GM12873 (cell line): ENCODE results near the gene CTBP1.

Source experiments
- CTCF ChIP-seq: IDR thresholded peaks from 2 replicates; pipeline ENCODE4 v1.5.1; 2012; ENCODE audit warnings: low read depth, mild to moderate bottlenecking, moderate library complexity, low read length, control low read depth; ENCODE audit not compliant: insufficient read depth; ENCODE audit errors: missing control alignments

Gene CTBP1

GRCh38 chr4:1191621-1192020 lies 57.3 kb downstream of the CTBP1 start:
- no peak for TF ChIP-seq CTCF

DNA sequence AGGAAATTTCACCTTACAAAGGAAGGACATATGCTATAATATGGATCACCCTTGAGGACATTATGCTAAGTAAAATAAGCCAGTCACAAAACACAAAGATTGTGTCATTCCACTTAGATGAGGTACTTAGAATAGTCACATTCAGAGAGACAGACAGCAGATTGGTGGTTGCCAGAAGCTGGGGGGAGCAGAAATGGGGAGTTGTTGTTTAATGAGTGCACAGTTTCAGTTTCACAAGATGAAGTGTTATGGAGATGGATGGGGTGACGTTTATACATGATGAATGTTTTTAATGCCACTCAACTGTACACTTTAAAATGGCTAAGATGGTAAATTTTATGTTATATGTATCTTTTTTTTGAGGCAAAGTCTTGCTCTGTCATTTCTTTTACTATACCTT lies 61.7 kb downstream of the CTBP1 start:
- TF ChIP-seq CTCF: no peak

- no peak for TF ChIP-seq CTCF
Measured at GRCh38 chr4:1183985-1184773, 64.8 kb downstream of the CTBP1 start.

DNA sequence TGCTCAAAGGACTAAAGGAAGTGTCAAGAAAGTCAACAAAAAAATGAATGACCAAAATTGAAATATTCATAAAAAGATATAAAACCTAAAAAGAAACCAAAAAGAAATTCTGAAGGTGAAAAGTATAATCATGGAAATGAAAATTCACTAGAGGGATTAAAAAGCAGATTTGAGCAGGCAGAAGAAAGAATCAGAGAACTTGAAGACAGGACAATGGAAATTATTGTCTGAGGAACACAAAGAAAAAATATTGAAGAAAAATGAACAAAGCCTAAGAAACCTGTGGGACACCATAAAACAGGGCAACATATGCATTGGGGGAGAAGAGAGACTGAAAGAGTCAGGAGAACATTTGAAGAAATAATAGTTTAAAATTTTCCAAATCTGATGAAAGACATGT lies 66.6 kb downstream of the CTBP1 start:
- no peak for TF ChIP-seq CTCF

DNA sequence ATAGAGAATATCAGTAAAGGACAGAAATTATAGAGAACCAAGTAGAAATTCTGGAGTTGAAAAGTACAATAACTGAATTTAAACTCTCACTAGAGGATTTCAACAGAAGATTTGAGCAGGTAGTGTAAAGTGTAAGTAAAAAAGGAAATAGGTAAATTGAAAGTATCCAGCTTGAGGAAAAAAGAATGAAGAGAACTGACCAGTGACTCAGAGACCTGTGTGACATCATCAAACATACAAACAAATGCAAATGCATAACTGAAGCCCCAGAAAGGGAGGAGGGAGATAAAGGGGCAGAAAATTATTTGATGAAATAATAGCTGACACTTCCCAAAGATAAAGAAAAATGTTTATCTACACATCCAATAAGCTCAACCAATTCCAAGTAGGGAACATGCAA lies 68.3 kb downstream of the CTBP1 start:
- no peak for TF ChIP-seq CTCF

- no peak for TF ChIP-seq CTCF
Measured at GRCh38 chr4:1179976-1180375, 69.0 kb downstream of the CTBP1 start.

DNA sequence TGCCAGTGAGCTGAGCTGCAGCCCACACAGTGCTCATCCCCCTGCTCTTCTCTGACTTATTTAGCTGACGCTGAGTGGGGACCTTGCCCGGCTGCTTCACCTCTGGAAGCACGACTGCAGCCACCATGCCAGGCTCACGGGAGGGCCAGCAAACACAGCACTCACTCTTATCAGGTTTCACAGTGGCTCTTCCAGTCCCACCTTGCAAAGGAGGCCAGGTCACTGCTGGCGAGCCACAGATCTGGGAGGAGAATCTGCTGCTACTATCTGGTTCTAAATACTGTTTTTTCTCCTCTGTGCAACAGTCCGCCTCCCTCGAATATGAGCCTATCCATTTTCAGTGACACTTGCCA lies 69.9 kb downstream of the CTBP1 start:
- TF ChIP-seq CTCF: no peak
